ENCODE measurements around the gene SRD5A1.

Gene SRD5A1

GRCh38 chr5:6604946-6605345 is 28.3 kb upstream of the SRD5A1 start:
- no peak for DNase-seq

- DNase-seq = no peak
Observed at GRCh38 chr5:6606884-6607558, 26.2 kb upstream of the SRD5A1 start.

GRCh38 chr5:6607559-6607936 is 25.7 kb upstream of the SRD5A1 start:
- DNase-seq = no peak

- no peak for DNase-seq
Observed at GRCh38 chr5:6608016-6608415, 25.2 kb upstream of the SRD5A1 start.

- no peak for DNase-seq
Observed at GRCh38 chr5:6611334-6612256, 21.6 kb upstream of the SRD5A1 start.

- DNase-seq = no peak
Observed at GRCh38 chr5:6615034-6615815, 18.0 kb upstream of the SRD5A1 start.

- DNase-seq = no peak
Observed at GRCh38 chr5:6616632-6617031, 16.6 kb upstream of the SRD5A1 start.

- DNase-seq = no peak
Observed at GRCh38 chr5:6623228-6623627, 10.0 kb upstream of the SRD5A1 start.

GRCh38 chr5:6623941-6624340 is 9.3 kb upstream of the SRD5A1 start:
- DNase-seq = no peak

GRCh38 chr5:6626508-6626907 is 6.7 kb upstream of the SRD5A1 start:
- no peak for DNase-seq

- DNase-seq = no peak
Observed at GRCh38 chr5:6631441-6631840, 1.8 kb upstream of the SRD5A1 start.

GRCh38 chr5:6632324-6632887 is 834 bp upstream of the SRD5A1 start:
- DNase-seq = no peak

GRCh38 chr5:6633469-6634245 is 417 bp downstream of the SRD5A1 start:
- DNase-seq = no peak

GRCh38 chr5:6634306-6634705 is 1.1 kb downstream of the SRD5A1 start:
- no peak for DNase-seq

GRCh38 chr5:6634788-6635430 is 1.7 kb downstream of the SRD5A1 start:
- DNase-seq = no peak

GRCh38 chr5:6636293-6636692 is 3.1 kb downstream of the SRD5A1 start:
- no peak for DNase-seq

- DNase-seq = no peak
Observed at GRCh38 chr5:6637022-6637421, 3.8 kb downstream of the SRD5A1 start.

- no peak for DNase-seq
Observed at GRCh38 chr5:6637590-6637989, 4.3 kb downstream of the SRD5A1 start.

- no peak for DNase-seq
Observed at GRCh38 chr5:6638236-6638635, 5.0 kb downstream of the SRD5A1 start.

GRCh38 chr5:6642655-6643054 is 9.4 kb downstream of the SRD5A1 start:
- no peak for DNase-seq

- DNase-seq = no peak
Observed at GRCh38 chr5:6644794-6645241, 11.6 kb downstream of the SRD5A1 start.
